OCI-M2 (cell line): ENCODE data around the gene DLL4.

Source experiments
- DNase-seq: peaks from one replicate; lab custom pipeline; 2025; ENCODE audit not compliant: unreplicated experiment; lab: John Stamatoyannopoulos, UW

Gene DLL4

DNA sequence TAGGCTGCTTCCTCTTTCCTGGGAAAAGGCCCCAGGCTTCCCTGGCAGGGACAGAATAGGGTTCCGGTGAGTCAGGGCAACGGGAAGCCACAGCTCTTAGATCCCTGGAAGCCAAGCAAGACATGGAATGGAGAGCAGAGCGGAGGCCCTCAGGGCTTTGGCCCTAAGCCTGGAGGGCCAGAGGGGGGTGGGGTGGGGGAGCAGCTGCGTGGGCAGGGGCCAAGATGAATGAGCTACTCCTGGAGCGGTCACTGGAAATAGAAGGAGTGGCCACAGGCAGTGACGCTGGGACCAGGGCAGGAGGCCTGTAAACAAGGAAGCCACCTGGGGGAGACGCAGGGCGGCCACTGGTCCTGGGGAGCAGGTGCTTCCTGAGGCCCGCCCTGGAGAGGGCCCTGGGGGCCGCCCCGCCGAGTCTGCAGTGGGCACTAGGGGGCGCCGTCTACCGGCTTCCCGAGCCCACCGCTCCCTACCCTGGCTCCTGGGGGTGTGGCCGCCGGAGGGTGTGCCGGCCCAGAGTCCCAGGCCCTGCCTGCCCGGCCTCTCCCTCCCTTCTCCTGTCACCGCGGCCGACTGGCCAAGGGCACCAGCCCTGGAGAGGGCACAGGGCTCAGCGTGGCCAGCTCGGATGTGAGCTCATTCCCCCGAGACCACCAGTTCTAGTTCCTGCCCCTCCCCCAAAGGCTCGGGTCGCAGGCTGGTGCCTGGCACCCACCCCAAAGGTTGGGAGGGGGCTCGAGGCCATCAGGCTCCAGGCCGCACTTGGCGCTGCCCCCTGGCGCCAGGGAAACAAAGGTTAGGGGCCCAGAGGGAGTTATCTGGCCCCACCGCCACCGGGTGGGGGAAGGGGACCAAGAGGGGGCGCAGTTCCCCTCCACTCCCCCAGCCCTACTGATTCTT, 22.8 kb upstream of the DLL4 start:
- DNase-seq: no peak

DNA sequence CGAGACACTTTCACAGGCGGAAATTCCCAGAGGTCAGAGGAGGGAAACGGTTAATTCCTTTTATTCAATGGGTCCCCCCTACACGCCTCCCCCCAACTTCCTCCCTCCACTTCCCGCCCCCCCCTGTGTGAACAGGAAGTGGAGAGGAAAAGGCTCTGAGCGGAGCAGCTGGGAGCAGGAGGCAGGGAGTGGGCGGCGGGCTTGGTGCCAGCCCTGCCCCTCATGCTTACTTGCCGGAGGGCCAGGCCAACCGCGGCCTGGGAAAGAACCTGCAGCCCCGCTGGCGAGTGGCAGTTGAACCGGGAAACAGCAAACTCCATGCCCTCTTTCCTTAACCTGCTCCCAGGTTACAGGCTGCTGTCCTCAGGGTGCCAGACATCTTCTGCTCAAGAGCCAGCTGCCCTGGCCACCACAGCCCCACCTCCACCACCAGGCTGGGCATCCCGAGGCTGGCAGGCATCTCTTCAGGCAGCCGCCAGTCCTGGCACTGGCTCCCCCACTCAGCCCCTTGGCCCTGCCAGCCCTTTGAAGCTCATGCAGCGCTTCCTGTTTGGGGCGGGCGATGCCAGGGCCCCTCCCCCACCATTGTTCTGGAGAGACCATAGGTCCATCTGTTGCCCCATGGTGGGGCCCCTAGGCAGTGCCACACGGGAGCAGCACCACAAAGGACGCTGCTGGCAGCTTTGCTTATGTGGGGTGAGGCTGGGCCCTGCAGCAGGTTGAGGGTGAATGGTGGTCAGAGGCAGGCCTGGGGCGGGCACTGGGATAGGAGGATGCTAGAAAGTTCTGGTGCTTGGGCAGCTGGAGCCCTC, 21.9 kb upstream of the DLL4 start:
- DNase-seq: no peak

DNA sequence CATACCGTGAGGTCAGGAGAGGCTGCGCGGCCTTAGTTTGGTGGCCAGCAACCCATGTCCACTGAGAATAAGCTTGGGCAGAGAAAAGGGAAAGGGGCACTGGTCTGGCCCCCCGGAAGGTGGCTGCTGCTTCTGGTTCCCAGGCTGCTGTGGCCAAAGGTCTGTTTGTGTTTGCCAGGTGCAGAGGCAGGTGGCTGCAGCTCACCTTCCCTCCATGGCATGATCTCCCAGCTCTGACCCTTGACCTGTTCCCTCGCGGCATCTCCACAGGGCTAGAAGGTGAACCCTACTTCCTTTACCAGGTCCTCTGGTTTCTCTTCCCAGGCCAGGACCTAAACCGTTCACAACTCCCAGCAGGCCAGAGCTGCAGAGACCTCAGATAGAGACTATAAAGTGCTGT, 21.0 kb upstream of the DLL4 start:
- no peak for DNase-seq

DNA sequence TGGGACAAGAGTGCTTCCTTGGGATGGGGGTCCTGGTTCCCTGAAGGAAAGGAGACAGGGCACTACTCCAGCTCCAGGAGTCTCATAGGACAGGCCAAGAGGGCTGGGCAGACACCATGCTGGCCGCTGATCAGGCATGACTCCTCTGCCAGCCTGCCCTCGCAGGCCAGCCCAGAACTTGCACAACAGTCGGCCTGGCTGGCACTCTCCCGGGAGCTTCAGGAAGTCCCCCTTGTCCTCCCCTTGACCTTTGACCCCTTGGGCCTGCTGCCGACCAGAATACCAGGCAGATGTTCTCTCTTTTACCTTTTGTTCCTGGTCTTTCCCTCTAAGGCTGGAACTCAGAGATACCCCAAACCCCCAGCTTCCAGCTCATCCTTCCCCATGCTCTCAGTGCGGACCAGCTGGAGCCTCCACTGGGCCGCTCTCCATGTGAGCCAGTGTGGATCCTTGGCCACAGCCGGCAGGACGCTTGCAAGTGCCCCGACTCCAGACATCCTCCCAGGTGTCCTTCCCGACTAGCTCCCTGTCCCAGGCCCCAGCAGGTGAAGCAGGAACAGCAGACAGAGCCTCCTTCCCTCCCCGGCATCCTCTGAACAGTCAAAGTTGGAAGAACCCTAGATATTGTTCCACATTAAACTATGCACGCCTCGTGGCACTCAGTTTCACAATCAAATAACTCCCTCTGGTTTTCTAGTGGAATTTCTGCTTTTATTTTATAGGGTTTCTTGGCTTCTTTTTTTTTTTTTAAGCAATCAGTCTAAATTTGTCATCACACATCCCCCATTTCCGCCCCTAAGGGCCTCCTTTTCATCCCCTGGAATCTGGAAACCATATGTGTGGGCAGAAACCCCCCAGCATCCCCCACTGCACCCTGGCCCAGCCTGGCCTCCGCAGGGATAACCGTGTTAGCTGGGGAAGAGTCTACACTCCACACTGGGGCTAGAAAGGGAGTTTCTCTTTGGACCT, 19.2 kb upstream of the DLL4 start:
- DNase-seq: no peak

DNA sequence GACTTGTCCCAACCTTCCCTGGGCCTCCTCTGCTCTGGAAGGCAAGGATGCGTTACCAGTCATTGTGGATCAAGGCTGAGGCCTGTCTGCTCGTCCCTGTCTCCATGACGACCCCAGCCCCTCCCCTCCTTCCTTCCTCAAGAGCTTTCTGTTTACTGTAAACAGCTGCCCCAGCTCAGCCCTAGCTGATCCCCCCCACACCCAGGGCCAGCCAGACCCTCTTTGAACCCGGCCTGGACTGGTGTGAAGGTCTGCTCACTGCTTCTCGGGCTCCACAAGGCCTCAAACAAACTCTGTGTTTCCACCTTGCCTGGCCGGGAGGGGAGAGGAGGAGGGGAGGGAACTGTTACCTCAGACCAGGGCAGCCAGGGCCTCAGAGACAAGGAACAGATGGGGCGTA, 18.0 kb upstream of the DLL4 start:
- no peak for DNase-seq

DNA sequence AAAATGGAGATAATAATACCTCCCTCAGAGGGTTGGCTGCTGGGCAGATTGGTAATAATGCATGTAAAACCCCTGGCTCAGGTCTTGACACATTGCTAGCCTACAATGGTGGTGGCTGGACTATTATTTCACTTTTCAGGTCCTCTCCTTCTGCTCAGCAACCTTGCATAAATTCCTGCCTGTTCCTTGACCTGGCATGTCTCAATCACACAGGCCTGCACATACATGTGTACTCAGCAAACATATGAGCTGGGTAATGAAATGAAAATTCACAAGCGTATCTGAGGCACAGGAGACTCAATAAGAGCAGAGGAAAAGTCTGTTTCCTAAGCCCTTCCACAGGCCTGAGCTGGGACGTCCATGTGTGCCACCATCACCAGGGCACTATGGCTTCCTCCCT, 17.4 kb upstream of the DLL4 start:
- no peak for DNase-seq

DNA sequence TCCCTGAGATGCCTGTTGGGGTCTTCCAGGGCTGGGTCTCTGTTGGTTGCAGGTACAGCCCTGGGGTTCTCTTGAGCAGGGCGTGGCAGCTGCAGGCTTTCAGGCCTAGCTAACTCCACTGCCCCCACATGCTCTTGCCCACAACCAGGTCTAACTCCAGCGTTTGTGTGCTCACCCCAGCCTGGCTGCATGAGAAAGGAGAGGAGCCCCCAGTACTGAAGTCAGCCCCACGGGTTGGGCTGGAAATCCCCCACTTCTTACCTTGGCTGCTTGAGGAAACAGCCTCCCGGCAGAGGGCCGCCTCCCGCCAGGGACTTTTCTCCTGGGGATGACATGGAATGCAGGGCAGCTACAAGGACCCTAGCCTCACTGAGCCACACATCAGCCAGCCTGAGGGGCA, 16.7 kb upstream of the DLL4 start:
- no peak for DNase-seq

DNA sequence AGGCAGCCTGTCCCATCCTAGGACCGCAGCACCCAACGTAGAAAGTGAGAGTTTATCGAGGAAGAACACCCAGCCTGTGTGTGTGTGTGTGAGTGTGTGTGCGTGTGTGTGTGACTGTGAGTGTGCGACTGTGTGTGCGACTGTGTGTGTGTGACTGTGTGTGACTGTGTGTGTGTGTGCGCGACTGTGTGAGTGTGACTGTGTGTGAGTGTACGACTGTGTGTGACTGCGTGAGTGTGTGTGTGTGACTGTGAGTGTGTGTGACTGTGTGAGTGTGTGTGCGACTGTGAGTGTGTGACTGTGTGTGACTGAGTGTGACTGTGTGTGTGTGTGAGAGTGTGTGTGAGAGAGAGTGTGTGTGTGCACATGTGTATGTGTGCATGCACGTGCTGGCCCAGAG, 15.1 kb upstream of the DLL4 start:
- no peak for DNase-seq

DNA sequence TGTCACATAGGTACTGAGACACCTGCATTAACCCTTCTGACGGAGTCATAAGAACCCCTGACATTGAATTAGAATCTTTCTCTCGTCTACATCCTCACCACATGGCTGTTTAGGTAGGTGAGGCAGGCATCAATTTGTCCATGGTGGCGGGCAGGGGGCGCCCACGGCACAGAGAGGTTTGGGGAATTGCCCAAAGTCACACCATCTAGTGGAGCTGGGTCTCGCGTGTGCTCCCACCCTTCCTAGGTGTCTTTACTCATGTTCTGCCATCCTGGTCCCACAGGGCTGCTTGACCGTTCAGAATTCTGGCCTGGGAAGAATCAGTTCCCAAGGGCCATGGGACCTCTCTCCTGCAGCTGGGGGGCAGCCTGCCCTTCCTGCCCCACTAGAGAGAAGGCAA, 14.7 kb upstream of the DLL4 start:
- no peak for DNase-seq

DNA sequence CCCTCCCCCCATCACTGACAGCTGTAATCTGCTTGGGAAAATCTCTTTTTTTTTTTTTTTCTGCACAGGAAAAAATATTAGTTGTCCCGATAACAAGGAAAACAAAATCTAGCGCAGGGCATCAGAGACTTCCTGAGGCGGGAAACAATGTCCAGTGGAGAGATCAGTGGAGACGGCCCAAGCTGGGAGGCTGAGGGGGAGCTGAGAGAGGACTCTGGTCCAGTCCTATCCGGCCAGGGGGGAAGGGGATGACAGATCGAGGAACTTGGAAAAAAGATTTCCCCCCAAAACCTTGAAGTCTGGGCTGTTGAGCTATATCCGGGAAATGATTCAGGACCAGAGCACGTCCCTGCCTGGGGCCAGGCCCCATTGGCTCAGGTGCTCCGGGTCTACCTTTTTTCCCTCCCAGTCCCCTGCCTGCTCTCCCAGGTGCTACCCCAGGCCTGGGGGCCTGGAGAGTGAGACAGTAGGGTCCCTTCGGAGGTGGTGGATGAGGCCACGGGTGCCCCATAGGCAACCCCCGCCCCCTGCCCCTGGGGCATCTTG, 14.0 kb upstream of the DLL4 start:
- no peak for DNase-seq

DNA sequence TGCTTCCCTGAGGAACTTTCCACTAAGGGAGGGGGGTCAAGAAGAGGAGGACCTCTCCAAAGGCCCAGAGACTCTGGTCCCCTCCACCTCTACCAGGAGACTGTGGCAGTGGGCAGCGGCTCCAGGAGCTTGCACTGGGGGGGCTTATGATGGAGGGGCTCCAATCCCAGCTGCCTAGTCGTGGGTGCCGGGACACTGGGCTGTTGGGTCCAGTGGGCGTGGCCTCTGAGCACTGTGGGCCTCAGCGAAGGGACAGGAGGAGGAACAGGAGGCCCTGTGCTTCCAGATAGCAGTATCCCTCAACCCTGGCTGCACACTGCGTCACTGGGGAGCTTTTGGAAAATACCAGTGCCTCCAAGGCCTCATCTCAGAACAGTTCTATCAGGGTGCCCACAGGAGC, 13.5 kb upstream of the DLL4 start:
- DNase-seq: no peak

DNA sequence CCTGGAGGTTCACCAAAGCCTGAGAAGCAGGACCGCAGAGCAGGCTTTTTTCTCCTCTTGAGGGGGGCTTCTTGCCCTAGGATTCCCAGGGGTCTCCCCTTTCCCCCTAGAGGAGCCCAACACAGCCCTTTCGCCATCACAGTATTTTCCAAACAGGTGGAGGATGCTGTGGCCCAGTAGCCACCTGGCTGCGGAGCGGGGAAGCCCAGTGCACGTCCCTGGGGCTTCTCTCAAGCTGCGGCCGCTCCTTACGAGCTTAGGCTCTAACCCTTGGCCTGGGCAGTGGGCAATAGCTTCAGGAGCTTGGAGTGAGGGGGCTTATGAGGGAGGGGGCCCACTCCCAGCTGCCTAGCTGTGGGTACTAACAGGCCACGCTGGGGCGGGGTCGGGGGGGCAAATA, 11.6 kb upstream of the DLL4 start:
- DNase-seq: no peak

DNA sequence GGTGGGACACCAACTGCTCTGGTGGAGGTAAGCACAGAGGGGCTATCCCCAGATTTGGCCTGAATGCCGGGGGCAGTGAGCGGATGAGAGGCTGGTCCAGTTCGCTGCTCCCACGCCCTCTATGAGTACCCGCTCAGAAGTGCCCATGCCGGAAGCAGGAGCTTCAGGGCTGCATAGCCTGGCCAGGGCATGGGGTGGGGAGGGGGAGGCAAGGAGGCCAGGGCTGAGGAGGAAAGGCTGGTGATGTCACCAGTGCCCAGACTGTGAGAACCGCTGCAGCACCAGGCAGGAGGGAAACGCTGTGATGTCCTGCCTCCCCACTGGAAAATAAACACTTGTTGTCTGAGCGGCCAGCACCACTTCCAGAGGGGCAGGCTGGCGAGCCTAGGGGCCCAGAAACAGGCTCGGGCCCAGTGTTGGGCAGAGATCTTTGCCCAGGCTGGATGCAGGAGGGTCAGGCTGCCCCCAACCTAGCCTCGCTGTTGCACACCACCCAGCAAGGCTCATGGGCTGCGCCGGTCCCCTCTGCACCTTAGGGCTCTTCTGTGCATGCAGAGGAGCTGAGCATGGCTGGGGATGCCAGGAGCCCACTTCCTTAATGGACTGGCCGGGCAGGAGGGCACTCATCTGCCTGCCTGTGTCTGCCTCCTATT, 10.9 kb upstream of the DLL4 start:
- DNase-seq: no peak

DNA sequence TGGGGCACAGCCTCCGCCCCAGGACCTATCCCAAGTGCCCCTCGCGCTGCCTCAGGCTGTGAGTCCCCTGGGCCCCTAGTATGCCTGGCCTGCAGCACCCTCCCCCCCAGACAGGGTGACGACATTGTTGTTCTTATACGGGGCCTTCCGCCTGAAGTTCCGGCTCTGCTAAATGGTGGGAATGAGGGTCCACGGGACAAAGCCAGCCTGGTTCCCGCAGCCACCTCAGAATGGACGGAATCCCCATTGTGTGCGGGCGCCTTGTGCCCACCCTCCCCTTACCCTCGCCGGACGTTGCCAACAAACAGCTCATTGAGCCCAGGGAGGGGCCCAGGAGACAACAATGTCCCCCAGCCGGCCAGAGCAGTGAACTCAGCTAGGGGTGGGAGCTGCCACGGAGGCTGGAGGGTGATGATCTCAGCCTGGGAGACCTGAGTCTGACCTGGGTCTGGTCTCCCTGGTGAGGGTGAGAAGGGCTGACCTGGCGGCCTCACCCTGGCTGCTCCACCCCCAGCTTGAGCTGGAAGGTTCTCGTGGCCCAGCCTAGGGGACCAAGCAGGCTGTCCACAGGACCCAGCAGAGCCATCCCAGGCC, 10.2 kb upstream of the DLL4 start:
- no peak for DNase-seq

DNA sequence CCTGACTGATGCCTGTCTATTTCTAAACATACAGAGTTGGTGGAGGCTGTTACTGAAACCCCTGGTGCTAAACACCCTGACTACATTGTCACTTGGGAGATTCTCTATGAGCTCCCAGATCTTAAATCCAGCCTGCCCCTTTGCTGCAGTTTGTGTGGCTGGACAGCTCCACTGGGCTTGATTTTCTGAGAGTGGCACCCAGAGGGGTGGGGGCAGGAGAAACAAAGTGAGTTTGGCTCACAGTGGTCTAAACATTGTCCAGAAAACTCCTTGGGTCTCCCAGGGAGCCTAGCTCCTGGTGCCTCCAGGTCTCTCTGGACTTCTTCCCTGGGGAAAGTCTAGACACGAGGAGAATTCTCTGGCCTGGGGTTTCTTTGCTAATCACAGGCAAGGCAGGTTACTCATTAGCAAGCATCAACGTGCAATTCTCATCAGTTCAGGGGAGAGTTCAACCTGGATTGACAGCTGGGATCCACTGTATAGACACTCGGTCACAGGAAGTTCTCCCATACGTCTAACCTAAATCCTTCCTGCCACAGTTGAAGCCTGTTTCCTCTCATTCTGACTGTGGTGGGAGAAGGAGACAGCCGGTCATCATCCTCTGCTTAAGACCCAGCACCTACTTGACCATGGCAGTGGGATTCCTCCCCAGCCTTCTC, 7.1 kb upstream of the DLL4 start:
- DNase-seq: no peak

DNA sequence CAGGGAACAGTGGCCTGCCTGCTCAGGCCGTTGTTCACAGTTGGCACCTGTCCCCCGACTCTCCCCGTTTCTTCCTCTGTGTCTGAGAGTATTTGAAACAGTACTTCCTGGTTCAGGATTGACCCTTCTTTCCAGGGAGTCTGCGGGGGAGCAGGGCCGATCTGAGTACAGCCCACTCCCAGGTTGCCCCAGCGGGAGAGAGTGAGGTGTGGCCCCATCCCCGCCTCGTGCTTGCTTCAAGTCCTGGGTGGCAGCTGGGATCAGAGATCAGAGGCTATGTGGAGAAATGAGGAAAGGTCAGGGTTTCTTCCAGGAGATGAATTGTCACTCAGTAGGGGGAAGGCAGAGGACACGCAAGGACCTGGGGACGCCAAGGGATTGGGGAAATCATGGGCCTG, 6.5 kb upstream of the DLL4 start:
- no peak for DNase-seq

DNA sequence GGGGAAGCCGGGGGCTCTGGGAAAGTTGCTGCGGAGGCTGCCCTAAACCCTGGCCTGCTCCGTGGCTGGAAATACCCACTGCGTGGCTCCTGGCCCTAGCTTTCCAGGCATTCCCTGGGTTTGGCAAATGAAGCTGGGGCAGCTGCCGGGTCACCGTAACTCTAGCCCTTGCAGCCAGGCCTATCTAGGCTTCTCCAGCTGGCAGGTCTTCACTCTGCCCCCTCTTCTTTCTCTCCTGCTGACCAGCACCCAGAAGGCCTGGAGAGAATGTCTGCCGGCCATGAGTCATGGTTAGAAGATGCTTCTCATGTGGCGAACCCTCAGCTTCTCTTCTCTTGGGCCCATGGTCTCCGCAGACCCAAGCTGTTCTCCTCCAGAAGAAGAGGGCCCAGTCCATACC, 5.6 kb upstream of the DLL4 start:
- no peak for DNase-seq

DNA sequence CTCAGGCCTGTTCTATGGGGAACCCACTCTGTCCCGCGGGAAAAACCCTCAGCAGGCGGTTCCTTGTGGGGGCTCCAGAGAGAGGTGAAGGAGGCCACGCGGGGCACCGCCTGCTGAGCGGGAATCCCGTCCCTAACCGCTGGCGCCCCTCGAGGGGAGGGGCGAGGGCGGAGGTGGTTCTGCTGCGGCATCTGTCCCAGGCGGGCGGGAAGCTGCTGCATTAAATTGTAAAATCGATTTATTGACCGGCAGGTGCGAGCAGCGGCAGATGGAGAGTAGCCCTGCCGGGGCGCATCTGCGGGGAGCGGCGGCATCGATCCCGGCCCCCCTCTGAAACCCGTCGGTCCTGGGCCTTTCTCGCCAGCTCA, 3.7 kb upstream of the DLL4 start:
- DNase-seq: no peak

DNA sequence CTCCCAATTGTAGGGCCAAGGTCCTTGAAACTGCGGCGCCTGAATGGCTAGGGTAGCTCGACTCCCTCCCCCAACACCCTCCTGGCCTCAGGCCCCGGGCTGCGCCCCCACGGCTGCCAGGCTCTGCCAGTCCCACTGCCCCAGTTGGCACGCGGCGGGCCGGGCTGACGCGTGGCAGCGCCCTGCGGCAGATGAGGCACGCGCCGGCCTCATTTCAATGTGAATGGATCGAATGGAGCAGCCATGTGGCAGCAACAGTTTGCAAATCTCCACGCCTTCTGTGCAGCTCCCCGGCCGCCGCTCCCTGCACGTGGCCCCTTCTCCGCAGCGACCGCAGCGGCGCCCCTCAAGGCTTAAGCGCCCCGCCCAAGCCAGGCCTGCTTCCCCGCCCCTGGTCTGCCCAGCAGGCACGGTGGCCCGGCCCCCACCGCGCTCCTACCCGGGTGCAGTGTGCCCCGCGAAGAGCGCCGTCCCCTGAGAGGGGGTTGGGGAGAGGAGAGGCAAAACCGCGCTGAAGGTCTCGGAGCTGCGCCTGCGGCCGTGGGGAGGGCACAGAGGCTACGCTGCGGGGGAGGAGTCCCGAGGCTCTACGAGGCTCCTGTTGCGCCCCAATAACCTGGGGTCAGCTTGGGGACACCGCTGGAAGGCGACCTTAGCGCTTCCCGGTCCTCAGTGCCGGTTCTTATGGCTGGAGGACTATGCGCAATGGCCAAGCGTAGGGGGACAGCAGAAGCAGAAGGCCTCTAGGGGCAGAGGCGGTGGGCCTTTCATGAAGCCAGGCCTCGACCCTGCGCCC, 3.1 kb upstream of the DLL4 start:
- no peak for DNase-seq
